ENCODE measurements around the gene FOCAD. TPM values are rescaled to one million over a fixed set of nuclear protein-coding genes. Genes with fewer than 3 reads are reported as not detected.
"Not testable (repeated sequence)": the region's sequence is repeated elsewhere in the genome, so short reads cannot be mapped to it uniquely, and the experiment has no call there.

Gene FOCAD
- total RNA-seq, 1 donor from 2014 or later = 27.2 TPM

GRCh38 chr9:20673537-20673936, 10.5 kb upstream of the FOCAD start:
- not testable (repeated sequence) for DNase-seq (ENCODE audit: low spot score)

- no peak for DNase-seq (ENCODE audit: low spot score)
Observed at GRCh38 chr9:20681467-20681866, 2.6 kb upstream of the FOCAD start.

- DNase-seq (ENCODE audit: low spot score) = peak; percentile 42
Observed at GRCh38 chr9:20683351-20684034, 566 bp upstream of the FOCAD start.

- DNase-seq (ENCODE audit: low spot score) = no peak
Observed at GRCh38 chr9:20684875-20685696, 1.0 kb downstream of the FOCAD start.

- no peak for DNase-seq (ENCODE audit: low spot score)
Observed at GRCh38 chr9:20685769-20686168, 1.7 kb downstream of the FOCAD start.

GRCh38 chr9:20689833-20690232, 5.8 kb downstream of the FOCAD start:
- no peak for DNase-seq (ENCODE audit: low spot score)

GRCh38 chr9:20692554-20692953, 8.5 kb downstream of the FOCAD start:
- DNase-seq (ENCODE audit: low spot score) = no peak

- DNase-seq (ENCODE audit: low spot score) = no peak
Observed at GRCh38 chr9:20693068-20693467, 9.0 kb downstream of the FOCAD start.

GRCh38 chr9:20694248-20694647, 10.2 kb downstream of the FOCAD start:
- DNase-seq (ENCODE audit: low spot score) = no peak

- DNase-seq (ENCODE audit: low spot score) = no peak
Observed at GRCh38 chr9:20697021-20697719, 13.1 kb downstream of the FOCAD start.

- DNase-seq (ENCODE audit: low spot score) = no peak
Observed at GRCh38 chr9:20698782-20699181, 14.7 kb downstream of the FOCAD start.

- DNase-seq (ENCODE audit: low spot score) = no peak
Observed at GRCh38 chr9:20701060-20701459, 17.0 kb downstream of the FOCAD start.

- DNase-seq (ENCODE audit: low spot score) = no peak
Observed at GRCh38 chr9:20702570-20702969, 18.5 kb downstream of the FOCAD start.

- no peak for DNase-seq (ENCODE audit: low spot score)
Observed at GRCh38 chr9:20703146-20703545, 19.1 kb downstream of the FOCAD start.

GRCh38 chr9:20707708-20708107, 23.6 kb downstream of the FOCAD start:
- DNase-seq (ENCODE audit: low spot score) = no peak

GRCh38 chr9:20713172-20713571, 29.1 kb downstream of the FOCAD start:
- no peak for DNase-seq (ENCODE audit: low spot score)

- no peak for DNase-seq (ENCODE audit: low spot score)
Observed at GRCh38 chr9:20714442-20715415, 30.7 kb downstream of the FOCAD start.

GRCh38 chr9:20722221-20722620, 38.2 kb downstream of the FOCAD start:
- no peak for DNase-seq (ENCODE audit: low spot score)

GRCh38 chr9:20725675-20726074, 41.6 kb downstream of the FOCAD start:
- no peak for DNase-seq (ENCODE audit: low spot score)

- no peak for DNase-seq (ENCODE audit: low spot score)
Observed at GRCh38 chr9:20726144-20726543, 42.1 kb downstream of the FOCAD start.

GRCh38 chr9:20728493-20729220, 44.6 kb downstream of the FOCAD start:
- DNase-seq (ENCODE audit: low spot score) = no peak
